ENCODE data around the gene ZNF329.
"Not testable (repeated sequence)": the region's sequence is repeated elsewhere in the genome, so short reads cannot be mapped to it uniquely, and the experiment has no call there.

ZNF329 gene

DNA sequence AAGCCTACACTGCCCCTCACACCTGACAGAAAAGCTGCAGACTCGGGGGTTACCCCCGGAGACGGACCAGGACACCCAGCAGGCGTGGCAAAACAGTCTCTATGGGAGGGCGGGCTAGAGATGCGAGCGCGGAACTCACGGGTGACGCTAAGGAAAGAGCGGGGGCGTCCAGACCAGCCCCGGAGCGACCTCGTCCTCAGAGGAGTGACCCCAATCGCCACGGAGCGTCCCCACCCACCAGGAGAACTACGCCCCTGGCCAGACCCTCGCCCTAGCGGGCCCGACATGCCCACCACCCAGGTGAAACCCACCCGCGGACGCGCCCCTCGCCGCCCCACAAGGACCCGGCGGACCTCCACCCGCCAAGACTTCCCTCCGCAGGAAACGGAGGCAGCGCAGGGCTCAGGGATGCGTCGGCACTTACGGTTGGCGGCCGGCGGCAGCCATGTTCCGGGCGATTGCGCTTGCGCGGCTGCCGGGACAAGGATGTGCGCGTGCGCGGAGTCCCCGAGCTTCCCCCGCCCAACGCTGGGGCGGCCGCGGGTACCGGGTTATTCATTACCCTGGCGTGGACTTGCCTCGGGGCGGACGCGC is at the start of gene ZNF329:
TSS of gene ZNF329 (minus strand) at position 462 of the 594 bp plus-strand sequence. CDS start 21,286 bp downstream, outside the sequence.
- peak; percentile 89 for DNase-seq

DNA sequence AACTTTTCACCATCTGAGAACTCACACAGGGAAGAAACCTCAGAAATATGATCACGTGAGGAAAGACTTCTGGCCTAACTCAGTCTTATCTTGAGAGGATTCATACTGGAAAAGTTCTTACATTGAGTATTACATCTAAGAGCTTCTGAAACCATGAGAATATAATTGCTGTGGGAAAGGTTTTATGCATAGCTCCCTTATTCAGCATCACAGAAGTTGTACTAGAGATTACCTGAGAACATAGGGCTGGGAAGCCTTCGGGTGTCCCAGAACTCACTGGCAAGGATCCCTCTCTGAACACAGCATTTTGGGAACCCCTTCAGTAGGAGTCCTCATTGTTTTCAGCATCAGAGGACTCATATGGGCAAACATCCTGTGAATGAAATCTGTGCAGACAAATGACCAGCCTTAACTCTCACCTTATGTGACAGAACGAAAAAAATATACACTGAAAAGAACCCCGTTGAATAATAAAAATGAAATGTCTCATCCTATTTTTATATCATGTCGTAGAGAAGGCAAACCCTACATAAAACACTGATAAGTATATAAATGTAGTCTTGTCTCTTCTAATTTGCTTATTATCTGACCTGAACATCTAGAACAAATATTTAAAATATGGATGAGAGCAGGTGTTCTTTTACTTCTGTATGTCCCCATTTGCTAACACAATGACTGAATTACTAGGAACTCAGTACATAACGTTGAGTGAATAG is 46.5 kb upstream of the ZNF329 start:
- no peak for DNase-seq

DNA sequence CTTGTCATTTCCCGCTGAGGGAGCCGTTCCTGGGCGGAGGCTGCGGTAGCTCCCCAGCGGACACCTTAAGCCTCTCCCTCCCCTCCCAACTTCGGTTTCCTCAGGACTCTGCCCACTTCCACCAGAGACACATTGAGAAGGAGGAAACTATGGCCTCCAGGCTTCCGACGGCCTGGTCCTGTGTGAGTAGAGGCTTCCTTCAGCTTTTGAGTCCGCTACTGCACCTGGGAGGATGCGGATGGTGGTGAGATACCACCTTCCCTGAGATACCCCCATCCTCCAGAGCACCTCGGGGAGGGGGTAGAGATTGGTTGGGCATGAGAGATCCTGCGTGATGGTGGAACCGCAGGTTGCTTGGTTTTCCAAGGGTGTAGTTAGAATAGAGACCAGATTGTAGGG is 33.2 kb upstream of the ZNF329 start:
- no peak for DNase-seq

DNA sequence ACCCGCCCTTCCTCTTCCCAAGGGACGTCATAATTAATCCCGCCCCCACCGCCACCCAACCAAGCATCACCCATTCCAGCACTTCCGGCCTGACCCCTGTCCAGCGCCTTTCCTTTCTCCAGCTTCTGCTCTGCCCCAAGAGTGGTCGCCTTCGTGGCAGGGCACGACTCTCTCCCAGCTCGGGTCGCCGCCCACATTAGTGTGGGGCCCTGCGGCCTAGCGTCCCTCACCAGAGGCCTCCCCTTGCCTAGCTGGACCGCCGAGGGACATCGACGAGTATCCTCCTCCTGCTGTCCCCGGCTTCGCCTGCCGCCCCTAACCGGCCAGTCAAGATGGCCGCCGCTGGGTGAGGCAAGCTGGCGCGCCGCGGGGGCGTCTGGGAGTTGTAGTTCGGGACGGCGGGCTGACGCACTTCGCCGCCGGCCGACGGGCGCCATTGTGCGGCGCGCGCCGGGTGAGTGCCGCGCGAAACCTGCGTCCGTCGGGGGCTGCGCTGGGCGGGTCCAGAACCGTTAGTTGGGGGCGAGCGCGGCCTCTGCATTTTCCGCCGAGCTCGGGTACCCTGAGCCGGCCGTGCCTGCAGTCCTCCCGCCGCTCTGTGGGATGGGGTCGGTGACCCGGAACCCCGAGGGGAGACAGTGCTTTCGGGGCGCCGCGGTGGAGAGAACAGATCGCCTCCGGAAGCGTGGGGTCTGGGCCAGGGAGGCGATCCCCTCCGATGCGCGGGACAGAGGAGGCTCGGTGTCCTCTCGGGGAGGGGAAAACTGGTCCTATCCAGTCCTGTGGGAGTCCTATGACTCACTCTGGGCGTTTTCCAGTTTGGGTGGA is 32.6 kb upstream of the ZNF329 start, which contains the start of gene ZNF274:
TSS of gene ZNF274 (plus strand) at position 73 of the 828 bp plus-strand sequence. CDS start 905 bp downstream, outside the sequence.
- peak; percentile 92 for DNase-seq

DNA sequence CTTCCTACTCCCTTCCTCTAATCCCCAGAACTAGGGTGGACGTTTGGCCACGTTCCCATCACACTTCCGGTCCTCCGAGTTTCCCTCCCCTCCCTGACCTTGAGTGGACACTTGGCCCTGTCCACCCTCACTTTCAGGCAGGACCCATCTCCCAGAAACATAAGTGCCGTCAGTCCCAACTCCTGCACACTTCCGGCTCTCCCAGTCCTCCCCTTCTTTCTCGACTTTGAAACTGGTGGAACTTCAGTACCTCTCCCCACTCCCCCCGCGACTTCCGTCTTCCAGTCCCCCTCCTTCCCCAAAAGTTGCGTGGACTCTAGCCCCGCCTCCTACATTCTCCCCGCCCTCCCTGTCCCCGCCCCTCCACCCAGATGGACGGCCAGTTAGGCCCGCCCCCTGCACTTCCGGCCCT is 32.0 kb upstream of the ZNF329 start:
- DNase-seq: peak; percentile 88

DNA sequence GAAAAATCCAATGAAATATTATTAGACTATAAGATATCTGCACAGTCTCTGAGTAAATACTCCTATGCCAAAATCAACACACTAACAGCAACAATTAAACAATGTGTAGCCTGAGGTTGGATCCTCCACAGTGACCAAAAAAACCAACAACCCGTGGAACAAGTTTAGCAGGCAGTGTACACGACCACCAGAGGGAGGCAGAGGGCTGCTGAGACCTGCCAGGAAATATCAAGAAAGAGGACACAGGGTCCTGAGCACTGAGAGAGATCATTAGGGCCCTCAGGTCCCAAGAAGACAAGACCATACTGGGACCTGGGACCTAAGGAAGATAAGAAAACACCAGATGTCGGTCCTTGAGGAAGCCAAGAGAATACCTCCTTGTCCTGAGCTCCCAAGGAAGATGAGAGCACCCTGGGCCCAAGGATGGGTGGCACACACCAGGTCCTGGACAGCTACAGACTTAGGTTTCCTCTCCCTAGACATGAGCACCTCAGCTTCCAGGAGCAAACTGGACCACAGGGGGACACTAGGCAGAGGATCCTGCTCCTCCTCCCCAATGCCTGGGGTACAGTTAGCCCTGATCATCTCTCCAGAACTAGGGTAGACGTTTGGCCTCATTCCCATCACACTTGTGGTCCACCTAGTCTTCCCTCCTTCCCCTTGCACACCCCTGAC is 31.4 kb upstream of the ZNF329 start:
- peak; percentile 53 for DNase-seq

DNA sequence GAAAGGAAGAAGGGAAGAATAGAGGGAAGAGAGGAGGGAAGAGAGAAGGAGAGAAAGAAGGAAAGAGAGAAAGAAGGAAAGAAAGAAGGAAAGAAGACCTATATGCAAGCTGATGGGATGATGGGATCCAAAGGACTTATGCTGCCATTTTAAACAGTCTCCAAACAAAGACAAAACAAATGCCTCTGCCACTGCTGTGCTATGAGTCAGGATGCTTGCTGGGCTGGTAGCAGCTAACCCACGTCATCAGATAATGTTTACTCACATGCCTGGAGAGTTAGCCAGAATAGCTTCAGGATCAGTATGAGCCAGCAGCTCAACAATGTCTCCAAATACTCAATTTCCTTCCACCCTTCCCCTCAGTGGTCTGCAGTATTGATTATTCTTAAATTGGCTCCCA is 20.3 kb upstream of the ZNF329 start:
- DNase-seq: no peak

DNA sequence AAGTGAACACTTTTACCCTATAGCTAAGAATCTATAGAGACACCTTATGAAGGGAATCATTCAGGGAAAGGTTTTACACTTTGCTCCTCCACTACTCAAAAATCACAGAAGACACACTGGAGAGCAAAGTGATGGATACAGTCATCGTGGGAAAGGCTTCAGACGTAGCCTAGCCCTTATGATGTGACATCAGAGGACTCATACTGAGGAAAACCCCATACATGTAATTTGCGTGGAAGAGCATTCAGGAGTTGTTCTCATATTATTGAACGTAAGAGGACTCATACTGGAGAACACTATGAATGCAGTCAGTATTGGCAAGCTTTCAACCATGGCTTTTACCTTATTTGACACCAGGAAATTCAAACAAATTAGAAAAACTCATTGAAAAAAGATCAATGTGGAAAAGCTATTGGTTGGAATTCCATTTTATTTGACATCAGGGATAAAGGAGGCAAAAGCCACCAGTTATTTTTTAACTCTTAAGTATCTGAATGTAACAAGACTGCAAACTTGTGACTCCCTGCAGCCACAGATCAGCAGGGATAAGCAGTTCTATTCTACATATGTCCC is 16.2 kb upstream of the ZNF329 start:
- no peak for DNase-seq

DNA sequence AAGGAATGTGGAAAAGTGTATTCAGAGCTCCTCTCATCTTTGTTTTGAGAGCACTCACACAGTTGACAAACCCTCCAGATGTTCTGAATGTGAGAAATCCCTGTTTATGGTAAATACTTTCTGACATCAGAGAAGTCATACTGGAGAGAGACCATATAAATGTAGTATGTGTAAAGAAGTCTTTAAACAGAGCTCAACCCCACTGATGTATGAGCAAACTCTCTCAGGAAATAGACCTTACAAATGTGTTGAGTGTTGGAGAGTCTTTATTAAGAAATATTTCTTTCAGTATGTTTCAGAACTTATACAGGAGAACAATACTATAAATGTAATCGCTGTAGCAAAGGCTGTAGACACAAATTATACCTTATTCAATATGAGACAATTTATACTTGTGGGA is 15.7 kb upstream of the ZNF329 start:
- no peak for DNase-seq

DNA sequence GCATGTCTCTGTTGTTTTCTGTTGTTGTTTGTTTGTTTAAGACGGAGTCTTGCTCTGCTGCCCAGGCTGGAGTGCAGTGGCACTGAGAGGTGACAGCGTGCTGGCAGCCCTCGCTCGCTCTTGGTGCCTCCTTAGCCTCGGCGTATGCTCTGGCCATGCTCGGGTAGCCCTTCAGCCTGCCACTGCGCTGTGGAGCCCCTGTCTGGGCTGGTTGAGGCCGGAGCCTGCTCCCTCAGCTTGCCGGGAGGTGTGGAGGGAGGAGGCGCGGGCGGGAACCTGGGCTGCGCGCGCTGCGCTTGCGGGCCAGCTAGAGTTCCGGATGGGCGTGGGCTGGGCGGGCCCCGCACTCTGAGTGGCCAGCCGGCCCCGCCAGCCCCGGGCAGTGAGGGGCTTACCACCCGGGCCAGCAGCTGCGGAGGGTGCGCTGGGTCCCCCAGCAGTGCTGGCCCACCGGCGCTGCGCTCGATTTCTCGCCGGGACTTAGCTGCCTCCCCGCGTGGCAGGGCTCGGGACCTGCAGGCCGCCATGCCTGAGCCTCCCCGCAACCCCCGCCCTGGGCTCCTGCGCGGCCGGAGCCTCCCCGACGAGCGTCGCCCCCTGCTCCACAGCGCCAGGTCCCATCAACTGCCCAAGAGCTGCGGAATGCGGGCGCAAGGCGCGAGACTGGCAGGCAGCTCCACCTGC is 6.6 kb upstream of the ZNF329 start:
- no peak for DNase-seq

DNA sequence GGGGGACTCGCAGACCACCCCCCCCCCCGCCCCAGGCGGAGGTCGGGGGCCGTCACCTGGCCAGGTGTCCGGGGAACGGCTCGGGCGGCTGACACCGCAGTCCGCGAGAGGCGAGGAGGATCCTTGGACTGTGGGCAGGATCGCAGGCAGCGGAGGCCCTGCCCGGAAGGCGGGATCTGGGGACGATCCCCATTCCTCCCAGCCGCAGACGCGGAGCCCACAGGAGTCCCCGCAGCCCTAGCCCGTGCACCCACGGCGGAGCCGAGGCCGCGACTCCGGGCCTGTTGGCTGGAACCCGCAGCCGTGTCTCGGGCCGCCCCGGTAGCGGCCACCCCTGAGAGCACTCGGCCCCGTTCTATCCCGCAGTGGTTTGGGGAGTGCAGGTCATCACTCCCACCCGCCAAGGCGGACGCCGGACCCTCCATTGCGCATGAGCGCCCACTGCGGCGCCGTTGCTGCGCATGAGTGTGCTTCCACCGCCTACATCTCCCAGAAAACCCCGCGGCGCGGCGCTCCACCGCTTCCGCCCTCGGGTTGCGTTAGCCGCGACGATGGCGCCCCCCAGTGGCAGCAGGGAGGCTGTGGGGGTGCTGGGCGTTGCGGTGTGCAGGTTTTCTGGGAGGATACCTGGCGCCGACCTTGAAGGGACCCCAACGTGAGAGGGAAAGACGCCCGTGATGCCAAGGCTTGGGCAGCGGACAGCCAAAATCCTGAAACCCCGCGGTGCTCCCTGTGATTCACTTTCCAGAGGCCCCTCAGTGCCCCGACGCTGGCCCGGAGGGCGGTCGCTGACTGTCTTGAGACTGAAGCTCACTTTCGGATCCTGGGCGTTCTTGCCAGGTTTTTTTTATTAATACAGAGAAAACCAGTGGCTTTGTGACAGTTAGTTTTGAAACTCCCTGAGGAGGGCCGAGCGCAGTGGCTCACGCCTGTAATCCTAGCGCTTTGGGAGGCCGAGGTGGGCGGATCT is 4.4 kb upstream of the ZNF329 start:
- peak; percentile 93 for DNase-seq

DNA sequence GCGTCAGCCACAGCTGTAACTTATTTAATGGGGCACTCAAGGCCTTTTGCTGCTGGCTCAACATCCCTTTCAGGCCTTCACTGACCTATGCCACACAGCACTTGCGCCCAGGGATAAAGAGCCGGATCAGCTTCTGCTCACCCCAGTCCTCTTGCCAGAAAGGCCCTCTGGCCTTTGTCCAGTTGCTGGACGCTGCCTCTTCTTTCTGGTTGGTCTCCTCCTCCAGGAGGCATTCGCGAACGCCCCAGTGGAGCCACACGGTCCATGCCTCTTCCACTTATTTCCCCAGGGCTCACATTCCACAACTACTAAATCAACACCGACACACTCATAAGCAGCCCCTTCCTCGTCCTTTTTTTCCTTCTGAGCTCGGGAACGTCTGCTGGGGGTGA is 3.7 kb upstream of the ZNF329 start:
- no peak for DNase-seq

DNA sequence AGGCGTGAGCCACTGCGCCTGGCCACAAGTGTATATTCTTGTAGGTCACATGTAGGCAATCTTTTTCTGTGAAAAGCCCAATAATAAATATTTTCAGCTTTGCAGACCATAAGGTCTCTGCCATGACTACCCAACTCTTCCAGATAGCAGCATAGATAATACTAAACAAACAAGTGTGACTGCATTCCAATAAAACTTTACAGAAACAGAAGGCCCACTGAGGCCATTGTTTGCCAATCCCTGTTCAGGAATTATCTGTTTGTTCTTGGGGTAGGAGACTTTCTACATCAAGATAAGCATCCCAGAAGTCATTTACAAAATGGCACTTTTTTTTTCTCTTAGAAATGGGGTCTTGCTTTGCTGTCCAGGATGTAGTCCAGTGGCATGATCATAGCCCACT is 2.8 kb upstream of the ZNF329 start:
- no peak for DNase-seq

DNA sequence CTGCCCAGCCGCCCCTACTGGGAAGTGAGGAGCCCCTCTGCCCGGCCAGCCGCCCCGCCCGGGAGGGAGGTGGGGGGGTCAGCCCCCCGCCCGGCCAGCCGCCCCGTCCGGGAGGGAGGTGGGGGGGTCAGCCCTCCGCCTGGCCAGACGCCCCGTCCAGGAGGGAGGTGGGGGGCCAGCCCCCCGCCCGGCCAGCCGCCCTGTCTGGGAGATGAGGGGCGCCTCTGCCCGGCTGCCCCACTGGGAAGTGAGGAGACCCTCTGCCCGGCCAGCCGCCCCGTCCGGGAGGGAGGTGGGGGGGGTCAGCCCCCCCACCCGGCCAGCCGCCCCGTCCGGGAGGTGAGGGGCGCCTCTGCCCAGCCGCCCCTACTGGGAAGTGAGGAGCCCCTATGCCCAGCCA is 3.1 kb downstream of the ZNF329 start:
- not testable (repeated sequence) for DNase-seq

DNA sequence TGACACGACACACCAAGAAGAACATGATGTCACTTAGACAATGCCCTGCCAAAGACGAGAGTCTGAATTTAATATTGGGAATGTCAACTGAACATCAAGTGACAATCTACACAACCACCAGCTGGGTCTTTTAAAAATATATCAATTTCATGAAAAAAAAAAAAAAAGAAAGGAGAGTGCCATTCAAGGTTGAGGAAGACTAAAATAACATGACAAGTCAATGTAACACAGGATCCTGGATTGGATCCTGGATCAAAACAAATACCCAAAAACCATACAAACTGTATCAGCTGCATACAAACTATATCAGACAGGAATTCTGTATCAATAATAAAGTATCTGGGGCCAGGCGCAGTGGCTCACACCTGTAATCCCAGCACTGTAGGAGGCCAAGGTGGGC is 4.7 kb downstream of the ZNF329 start:
- DNase-seq: no peak

DNA sequence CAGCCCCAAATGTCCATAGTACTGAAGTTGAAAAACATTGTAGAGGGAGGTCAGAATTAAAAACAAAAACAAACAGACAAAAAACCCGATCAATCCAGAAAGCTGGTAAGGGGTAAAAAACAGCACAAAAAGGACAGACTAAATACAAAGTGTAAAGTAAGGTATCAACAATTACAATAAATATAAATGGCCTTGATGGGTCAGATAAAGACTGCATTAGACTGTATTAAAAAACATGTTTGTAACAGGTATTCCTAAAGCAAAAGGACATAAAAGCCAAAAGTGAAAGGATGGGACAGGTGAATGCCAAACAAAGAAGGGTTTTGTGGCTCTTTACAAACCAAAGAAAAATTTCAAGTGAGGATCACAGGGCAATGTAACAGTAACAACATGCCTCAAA is 16.3 kb downstream of the ZNF329 start:
- DNase-seq: no peak

DNA sequence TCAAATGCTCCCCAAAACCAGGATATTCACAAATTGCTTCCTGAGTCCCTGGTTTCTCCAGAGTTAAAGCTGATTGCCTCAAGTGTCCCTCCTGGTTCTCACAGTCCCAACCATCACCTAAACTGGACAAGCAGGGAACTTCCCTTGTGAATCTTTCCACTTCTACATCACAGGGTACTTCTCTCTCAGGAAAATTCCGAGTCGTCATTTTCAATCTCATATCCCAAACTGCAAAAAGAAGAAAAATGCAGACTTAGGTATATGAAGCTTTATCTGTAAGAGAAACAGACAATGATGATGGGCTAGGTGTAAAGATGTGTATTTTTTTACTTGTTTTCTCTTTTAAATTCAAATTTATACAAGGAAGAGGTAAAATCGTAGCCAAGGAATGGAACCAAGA is 21.3 kb downstream of the ZNF329 start:
- no peak for DNase-seq

DNA sequence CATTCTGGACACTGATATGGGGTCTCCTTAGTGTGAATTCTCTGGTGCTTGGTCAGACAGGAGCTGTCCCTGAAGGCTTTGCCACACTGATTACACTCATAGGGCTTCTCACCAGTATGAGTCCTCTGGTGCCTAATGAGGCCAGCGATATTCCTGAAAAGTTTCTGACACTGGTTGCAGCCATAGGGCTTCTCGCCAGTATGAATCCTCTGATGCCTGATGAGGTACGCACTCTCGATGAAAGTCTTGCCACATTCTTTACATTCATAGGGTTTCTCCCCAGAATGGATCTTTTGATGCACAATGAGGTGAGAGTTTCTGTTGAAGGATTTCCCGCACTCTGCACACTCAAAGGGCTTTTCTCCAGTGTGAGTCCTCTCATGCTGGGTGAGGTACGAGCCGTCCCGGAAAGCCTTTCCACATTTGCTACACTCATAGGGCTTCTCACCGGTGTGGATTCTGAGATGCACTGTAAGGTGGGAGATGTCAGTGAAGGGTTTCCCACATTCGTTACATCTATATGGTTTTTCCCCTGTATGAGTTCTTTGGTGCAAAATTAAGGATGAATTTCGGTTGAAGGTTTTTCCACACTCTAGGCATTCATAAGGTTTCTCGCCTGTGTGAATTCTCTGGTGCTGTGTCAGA is 22.4 kb downstream of the ZNF329 start:
- DNase-seq: no peak

DNA sequence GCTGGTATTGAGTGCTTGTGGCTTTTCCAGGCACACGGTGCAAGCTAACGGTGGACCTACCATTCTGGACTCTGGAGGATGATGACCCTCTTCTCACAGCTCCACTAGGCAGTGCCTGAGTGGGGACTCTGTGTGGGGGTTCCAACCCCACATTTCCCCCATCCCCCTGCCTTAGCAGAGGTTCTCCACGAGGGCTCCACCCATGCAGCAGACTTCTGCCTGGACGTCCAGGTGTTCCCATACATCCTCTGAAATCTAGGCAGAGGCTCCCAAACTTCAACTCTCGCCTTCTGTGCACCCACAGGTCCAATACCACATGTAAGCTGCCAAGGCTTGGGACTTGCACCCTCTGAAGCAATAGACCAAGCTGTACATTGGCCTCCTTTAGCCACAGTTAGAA is 27.2 kb downstream of the ZNF329 start:
- DNase-seq: no peak

DNA sequence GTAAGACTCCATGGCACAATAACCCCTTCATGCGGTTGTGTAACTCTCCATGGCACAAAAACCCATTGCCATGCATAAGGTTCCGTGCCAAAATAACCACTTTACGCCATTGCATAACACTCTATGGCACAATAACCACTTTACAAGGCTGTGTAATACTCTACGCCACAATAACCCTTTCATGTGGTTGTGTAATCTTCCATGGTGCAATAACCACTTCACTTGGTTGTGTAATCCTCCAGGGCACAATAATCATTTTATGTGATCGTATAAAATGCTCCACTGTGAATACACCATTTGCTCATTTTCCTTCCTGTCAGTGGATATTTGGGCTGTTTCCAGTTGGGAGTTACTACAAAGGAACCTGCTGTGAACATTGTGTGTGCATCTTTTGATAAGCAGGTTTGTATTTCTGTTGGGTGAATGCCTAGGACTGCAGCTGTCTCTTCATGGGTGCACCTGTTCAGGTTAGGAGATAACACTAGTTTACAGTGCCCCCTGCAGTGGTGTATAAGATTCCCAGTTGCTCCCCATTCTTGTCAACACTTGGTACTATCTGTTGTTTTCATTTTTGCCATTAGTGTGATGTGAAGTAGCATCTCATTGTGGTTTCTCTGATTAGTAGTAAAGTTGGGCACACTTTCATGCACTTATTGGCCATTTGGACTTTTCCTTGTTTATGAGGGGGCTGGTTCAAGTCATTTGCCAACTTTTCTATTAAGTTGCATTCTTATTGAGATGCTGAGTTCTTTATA is 31.4 kb downstream of the ZNF329 start:
- no peak for DNase-seq

Measured in CD4-positive, alpha-beta T cell treated with Interleukin-4 for 4 hours (primary cell).